ENCODE data around the gene CAPN15.
A peak's percentile ranks its signal among the peaks of the same experiment; 100 is the strongest.

Gene CAPN15

GRCh38 chr16:559411-560203 is 32.1 kb downstream of the CAPN15 start:
- DNase-seq: no peak

- no peak for DNase-seq
These were observed 32.7 kb downstream of the CAPN15 start, which contains the start of gene PRR35 for GRCh38 chr16:560204-560700. Gene PRR35, plus strand, starts transcription at chr16:560394. Its CDS starts 2,901 bp downstream, at chr16:563295.

DNA sequence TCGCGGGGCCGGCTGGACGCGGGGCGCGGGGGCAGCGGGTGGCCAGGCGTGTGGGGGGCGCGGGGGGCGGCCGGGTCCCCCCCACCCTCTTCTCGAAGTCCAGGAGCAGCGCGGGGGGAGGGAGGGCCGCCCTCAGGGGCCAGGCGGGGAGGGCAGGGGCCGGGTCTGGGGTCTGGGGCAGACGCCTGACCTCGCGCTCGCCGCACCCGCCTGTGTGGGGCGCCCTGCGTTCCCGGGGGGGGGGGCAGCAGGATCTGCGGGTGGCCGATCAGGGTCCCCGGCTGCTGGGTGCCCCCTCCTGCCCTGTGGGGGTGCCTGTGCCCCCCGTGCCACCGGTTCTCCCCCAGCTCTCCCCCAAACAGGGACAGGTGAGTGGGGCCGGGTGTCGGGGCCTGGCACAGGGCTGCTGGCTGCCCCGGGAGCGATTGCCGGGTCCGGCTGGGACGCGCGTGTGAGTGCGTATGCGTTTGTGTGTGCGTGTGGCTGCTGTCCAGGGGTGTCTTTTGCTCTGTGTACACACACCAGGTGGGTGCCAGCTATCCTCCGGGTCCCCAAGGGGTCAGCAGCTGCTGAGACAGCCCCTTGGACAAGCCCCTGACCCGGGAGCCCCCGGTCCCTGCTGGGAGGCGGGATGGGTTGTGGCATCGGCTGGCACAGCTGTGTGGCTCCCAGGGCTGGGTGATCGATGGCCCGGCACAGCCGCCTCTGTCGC is 33.3 kb downstream of the CAPN15 start:
- no peak for DNase-seq

DNA sequence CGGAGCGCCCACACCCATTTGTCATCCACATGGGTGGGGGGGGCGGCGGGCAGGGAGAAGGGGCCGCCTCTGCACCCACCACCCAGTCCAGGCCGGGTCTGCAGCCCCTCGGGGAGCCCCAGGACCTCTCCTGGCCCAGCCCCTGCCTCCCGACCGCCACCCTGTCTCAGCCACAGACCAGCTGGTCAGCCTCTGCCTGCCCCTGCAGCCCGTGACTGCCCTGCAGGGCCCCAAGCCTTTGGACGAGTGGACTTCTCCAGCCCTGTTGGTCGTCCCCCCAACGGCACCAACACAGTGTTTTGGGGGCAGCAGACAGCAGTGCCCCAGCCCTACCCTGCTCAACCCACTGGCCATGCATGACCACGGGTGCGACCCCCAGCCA is 33.9 kb downstream of the CAPN15 start:
- no peak for DNase-seq

DNA sequence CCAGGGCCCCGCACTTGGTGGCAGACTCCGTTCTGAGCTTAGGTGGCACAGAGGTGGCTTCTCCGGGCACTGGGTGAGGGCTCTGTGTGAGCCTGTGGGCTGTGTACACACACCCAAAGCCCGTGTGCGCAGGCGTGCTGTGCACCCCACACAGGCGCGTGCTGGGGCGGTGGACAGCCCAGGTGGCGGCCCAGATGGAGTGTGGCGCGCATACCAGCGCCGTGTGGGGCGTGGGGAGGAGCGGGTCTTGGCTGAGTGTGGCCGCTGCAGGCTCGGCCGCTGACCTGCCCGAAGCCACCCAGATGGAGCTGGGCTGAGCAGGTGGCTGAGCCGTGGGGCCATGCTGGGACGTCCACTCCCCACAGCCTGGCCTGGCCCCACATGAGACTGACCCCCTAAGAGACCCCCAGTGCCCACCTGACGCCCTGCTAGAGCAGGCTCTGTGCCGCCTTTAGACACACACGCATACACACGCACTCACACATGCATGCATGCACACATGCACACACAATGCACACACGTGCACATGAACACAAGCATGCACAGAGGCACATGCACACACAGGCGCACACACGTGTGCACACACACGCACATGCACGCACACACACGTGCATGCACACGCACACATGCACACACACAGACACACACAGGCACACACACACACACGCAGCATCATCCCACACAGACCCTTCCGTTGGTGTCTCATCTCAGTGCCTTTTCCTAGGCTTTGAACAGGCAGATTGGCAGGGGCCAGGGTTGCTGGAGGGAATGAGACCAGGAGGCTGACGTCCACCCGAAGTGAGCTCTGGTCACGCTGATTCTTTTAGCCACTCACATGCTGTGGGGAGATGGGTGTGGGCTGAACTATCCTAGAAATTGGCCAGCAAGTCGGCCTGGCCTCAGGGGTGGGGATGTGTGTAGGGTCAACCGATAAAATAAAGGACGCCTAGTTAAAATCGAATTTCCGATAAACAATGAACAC is 34.7 kb downstream of the CAPN15 start:
- no peak for DNase-seq

- DNase-seq: no peak
These were observed 35.6 kb downstream of the CAPN15 start for GRCh38 chr16:563072-563644.

- no peak for DNase-seq
These were observed 37.3 kb downstream of the CAPN15 start for GRCh38 chr16:564690-565418.

DNA sequence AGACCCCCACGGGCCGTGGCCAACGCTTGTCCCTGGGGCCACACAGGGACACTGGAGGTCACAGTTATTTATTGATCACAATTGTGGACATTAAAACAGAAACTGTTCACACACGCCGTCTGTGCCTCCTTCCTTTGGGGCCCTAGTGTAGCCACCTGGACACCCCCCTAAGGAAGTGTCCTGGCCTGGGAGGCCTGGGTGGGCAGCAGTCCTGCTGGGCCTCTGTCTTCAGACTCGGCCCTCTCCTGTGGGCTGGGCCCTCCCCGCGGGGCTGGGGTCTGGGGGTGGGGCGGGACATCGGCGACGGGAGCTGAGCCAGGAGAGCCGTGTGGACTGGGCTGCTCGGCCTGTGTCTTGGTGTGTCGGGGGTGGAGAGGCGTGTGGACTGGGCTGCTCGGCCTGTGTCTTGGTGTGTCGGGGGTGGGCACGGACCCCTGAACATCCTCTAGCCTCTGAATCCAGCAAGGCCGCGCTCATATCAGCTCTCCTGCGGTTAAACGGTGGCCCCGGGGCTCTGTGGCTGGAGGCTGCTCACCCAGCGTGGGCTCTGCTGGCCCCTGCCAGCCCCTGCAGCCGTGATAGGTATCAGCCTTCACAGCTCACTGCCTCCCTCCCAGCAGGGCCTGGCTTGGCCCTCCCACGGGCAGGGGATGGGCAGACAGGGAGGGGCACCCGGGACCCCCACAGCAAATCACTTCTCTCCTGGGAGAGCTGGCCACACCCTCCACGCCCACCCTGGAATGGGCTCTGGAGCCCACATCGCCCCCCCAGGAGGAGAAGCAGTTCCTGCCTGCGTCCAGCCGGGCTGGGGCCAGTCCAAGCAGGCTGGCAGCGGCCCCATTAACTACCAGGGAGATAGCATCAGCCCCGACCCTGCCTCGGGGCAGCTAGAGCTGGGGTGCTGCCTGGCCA is 38.2 kb downstream of the CAPN15 start:
- no peak for DNase-seq

DNA sequence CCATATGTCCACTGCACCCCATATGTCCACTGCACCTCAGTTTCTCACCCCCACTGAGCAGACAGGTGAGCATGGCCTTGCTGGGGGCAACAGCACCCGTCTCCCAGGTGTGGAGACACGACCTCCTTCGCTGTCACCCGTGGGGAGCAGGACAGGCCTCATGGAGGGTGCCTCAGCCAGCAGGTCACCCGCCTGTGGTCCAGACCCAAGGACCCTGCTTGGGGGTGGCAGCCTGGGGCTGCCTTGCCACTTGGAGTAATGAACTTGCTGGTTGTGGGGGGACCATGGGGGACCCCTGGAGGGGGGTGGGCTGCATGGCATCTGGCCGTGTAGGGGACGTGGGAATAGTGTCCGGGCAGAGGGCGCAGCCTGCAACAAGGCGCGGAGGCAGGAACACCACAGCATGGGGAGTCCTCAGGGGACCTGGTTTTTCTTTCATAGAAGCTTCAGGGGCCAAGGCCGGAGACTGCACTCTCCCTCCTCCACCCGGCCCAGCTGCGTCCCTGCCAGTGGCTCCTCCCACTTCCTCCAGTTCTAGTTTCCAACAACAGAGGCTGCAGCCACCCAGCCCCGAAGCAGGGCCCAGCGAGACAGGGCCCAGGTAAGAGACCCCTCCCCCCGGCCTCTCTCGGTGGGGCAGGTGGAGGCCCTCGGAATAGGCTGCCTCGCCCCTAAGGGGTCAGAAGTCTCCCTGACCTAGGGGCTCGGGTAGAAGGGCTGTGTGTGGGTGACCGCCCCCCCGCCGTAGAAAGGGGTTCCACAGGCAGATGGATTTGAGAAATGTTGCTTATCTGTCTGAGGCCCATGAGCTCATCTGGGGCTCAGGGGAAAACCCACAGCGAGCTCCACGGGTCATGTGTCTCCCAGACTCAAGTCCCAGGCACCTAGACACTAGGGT is 39.2 kb downstream of the CAPN15 start, which contains the start of gene NHLRC4:
NHLRC4 (plus strand) TSS at position 531 of the 898 bp plus-strand sequence. CDS start 1,043 bp downstream, outside the sequence.
- DNase-seq: peak in 1 of 56 donors; percentile 31

GRCh38 chr16:567373-568256 is 40.1 kb downstream of the CAPN15 start:
- no peak for DNase-seq

GRCh38 chr16:568401-569258 is 41.1 kb downstream of the CAPN15 start:
- DNase-seq: no peak

DNA sequence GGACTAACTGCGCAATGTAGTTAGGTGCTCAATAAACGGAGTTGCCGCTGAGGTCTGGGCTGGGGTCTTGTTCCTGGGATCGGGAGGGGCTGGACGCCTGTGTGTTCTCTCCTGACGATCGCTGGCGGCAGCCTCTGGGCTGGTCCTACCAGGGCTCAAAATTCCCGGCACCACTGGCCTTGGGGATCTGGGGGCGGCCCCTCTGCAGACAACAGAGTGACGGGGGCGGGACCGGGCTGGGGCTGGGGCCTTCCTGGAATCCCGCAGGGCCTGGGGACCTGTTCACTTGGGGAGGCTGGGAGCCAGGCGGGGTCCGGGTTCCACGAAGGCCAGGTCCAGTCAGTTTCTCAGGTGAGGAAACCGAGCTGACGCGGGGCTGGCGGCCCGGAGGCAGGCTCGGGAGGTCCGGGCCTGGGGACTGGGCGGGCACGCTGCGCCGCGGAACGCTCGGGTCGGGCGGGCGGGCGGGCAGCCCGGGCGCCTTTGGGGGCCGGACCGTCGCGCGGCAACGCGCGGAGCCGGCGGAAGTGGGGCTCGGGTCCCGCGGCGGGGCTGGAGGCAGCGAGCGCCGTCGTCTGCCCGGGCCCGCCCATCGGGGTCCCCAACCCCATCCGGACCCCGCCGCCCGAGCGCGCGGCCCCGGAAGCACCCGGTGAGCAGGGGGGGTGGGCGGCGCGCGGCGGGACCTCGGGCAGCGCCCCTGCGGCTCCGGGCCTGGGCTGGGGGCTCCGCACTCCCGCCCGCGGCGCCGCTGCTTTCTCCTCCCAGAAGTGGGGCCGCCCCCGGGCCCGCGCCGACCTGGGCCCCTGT is 42.1 kb downstream of the CAPN15 start, which contains the start of gene PIGQ:
PIGQ (plus strand) TSS at position 524 of the 810 bp plus-strand sequence. CDS start 4,107 bp downstream, outside the sequence.
- peak in 48 of 56 donors; percentile 8 to 82 (median 48) for DNase-seq

GRCh38 chr16:572865-573650 is 45.5 kb downstream of the CAPN15 start:
- DNase-seq: no peak

Data from nucleus accumbens (tissue), 56 donors.